Liver (tissue), 3 donors: Measurements from ENCODE around the gene MAGOHB.

ENCODE experiments used
- ATF3 ChIP-seq: IDR thresholded peaks from 2 replicates; pipeline ENCODE4 v1.6.1; 2016; ENCODE audit warnings: antibody characterized with exemption
- FOXA1 ChIP-seq: IDR thresholded peaks from 2 replicates; pipeline ENCODE4 v1.6.1; 2016; ENCODE audit warnings: antibody characterized with exemption
- GABPA ChIP-seq, 2 donors: IDR thresholded peaks in 1 of 2; conservative IDR thresholded peaks in 1 of 2; 2 replicates each; pipeline ENCODE4 v1.6.1; 2016; ENCODE audit warnings: antibody characterized with exemption in 2 of 2, mild to moderate bottlenecking in 1 of 2, moderate library complexity in 1 of 2
- JUND ChIP-seq, 2 donors: IDR thresholded peaks; 2 replicates each; pipeline ENCODE4 v1.6.1; 2016; ENCODE audit warnings: antibody characterized with exemption in 2 of 2
- RAD21 ChIP-seq, 2 donors: IDR thresholded peaks; 2 replicates each; pipeline ENCODE4 v1.6.1; 2016; ENCODE audit warnings: antibody characterized with exemption in 2 of 2, mild to moderate bottlenecking in 2 of 2
- ZBTB33 ChIP-seq: IDR thresholded peaks from 2 replicates; pipeline ENCODE4 v1.6.1; 2016; ENCODE audit warnings: antibody characterized with exemption
- TF ChIP-seq, protein P1 (sequence below): fragments of 150-350 bp; IDR thresholded peaks from 2 replicates; pipeline ENCODE4 v1.5.1; 2017; ENCODE audit warnings: improper control_type of control experiment, low read depth, low read length; ENCODE audit not compliant: missing input control
- donor health status: healthy.
- donor health status: healthy.

GRCh38 chr12:10554228-10554755 lies 59.1 kb downstream of the MAGOHB start:
- TF ChIP-seq ATF3 = no peak
- TF ChIP-seq, protein P1, sequence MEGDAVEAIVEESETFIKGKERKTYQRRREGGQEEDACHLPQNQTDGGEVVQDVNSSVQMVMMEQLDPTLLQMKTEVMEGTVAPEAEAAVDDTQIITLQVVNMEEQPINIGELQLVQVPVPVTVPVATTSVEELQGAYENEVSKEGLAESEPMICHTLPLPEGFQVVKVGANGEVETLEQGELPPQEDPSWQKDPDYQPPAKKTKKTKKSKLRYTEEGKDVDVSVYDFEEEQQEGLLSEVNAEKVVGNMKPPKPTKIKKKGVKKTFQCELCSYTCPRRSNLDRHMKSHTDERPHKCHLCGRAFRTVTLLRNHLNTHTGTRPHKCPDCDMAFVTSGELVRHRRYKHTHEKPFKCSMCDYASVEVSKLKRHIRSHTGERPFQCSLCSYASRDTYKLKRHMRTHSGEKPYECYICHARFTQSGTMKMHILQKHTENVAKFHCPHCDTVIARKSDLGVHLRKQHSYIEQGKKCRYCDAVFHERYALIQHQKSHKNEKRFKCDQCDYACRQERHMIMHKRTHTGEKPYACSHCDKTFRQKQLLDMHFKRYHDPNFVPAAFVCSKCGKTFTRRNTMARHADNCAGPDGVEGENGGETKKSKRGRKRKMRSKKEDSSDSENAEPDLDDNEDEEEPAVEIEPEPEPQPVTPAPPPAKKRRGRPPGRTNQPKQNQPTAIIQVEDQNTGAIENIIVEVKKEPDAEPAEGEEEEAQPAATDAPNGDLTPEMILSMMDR = no peak
- TF ChIP-seq JUND (IDR thresholded peaks at IDR 0.05) = no peak
- TF ChIP-seq RAD21 (IDR thresholded peaks at IDR 0.05) = no peak
- TF ChIP-seq GABPA (IDR thresholded peaks at IDR 0.05 in 1 of 2, conservative IDR thresholded peaks at IDR 0.05 in 1 of 2) = no peak
- TF ChIP-seq FOXA1 = no peak
- TF ChIP-seq ZBTB33 = no peak
